ENCODE data around the gene PDLIM3.

DNA sequence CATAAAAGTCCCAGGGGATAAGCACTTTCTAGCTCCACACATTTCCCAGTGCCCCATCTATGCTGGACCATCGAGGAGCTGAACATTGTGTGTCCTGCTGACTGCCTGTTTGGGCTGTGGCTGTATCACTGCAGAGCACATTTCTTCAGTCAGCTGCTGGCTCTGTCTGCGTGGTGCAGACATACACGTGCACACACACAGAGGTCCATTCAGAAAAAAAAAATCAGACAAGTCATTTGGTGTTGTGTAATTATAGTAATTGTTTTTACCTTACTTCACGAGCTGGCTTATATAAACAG is 1.1 kb upstream of the PDLIM3 start:
- TF ChIP-seq POLR2AphosphoS5 (IDR thresholded peaks at IDR 0.05) (peak; percentile 94 to 96), POLR2A (IDR thresholded peaks at IDR 0.05; ENCODE audit: low read depth) (peak; percentile 39)

Data from esophagus muscularis mucosa (tissue), 2 donors.